ENCODE measurements around the gene SNX24. TPM values are rescaled to one million over a fixed set of nuclear protein-coding genes. Genes with fewer than 3 reads are reported as not detected.
A peak's percentile ranks its signal among the peaks of the same experiment; 100 is the strongest.

SNX24 gene
- total and polyA plus RNA-seq, 9 of the 15 experiments (the other 6 are each of a cell fraction or from before 2014, with no cell fraction given): 5.3 to 10.1 (median 7.9) TPM

DNA sequence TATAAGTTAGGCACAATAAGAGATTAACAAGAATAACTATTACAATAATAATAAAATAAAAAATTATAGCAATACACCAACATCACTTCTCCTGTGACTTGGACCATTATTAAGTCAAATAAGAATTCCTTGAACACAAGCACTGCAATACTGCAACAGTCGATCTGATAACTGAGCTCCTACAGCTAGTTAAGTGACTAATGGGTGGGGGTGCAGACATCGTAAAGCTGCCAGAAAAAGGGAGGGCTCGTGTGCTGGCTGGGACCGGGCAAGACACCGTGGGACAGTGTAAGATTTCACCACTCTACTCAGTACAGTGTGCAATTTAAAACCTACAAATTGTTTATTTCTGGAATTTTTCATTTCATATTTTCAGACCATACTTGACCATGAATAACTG lies 78.8 kb downstream of the SNX24 start:
- ChIA-PET POLR2A (interaction anchor here (0.6 to 1.0 kb wide), 3 partner anchors 17 to 149 kb away, joined by 3 read pairs; partner anchors contain the start of gene SNX2), CTCF (ENCODE audit: low intra/inter-chr PET ratio) (no interaction called here)
- Histone ChIP-seq H3K9me1 (ENCODE audit: control insufficient read depth, insufficient read depth, low read length) (no peaks in the 10 kb centered on the region), H3K4me3 (no peak overlapping the region), H2AFZ (ENCODE audit: low read depth, low read length) (no peak overlapping the region), H3K4me1 (replicated peaks in 1 of 2; ENCODE audit: control insufficient read depth in 2 of 2, insufficient read depth in 2 of 2, low read length in 2 of 2) (peaks cover 0 to 8% of the 10 kb centered on the region in 2 experiments; a peak in 1 of 5 replicates), H3K27me3 (ENCODE audit: control insufficient read depth in 2 of 2, insufficient read depth in 2 of 2, low read length in 2 of 2) (no peaks in the 10 kb centered on the region; a peak in 1 of 5 replicates), H3K36me3 (ENCODE audit: control insufficient read depth, insufficient read depth, low read length) (no peaks in the 10 kb centered on the region), H3K27ac (ENCODE audit: extremely low read depth, low read depth, low read length) (no peak overlapping the region), H3K9ac (ENCODE audit: insufficient read depth in 1 of 2, low read depth in 2 of 2, low read length in 2 of 2) (no peak overlapping the region), H4K20me1 (replicated peaks; ENCODE audit: control insufficient read depth, insufficient read depth, low read length) (no peaks in the 10 kb centered on the region), H3K9me3 (replicated peaks; ENCODE audit: control insufficient read depth, insufficient read depth, low read depth, low read length) (no peaks in the 10 kb centered on the region), H3K4me2 (ENCODE audit: insufficient read depth, low read length) (no peak overlapping the region), H3K79me2 (ENCODE audit: control insufficient read depth, insufficient read depth, low read length) (no peaks in the 10 kb centered on the region)
- ATAC-seq (peak; percentile 65), DNase-seq (ENCODE audit: extremely low read depth in 1 of 4, low spot score in 3 of 4) (peak in 2 of 4 experiments; percentile 25 to 27), FAIRE-seq (no peak)
- TF ChIP-seq ZNF3 (CRISPR knock-in tag; IDR thresholded peaks at IDR 0.05) (peak; percentile 74), SOX6 (IDR thresholded peaks at IDR 0.05) (no peak), RAD21 (CRISPR knock-in tag; conservative IDR thresholded peaks at IDR 0.05 in 1 of 2, IDR thresholded peaks at IDR 0.05 in 1 of 2) (no peak), ZNF134 (CRISPR knock-in tag; conservative IDR thresholded peaks at IDR 0.05) (no peak), NFIX (CRISPR knock-in tag; IDR thresholded peaks at IDR 0.05; ENCODE audit: low read depth) (no peak), ZC3H8 (IDR thresholded peaks at IDR 0.05) (no peak), ZBTB7A (IDR thresholded peaks at IDR 0.05; ENCODE audit: borderline replicate concordance, control insufficient read depth, low read depth, low read length) (no peak), SRSF7 (optimal IDR thresholded peaks at IDR 0.05; ENCODE audit: low read depth, low read length) (no peak), ZNF764 (CRISPR knock-in tag; IDR thresholded peaks at IDR 0.05; ENCODE audit: low read depth) (no peak), ZNF76 (CRISPR knock-in tag; IDR thresholded peaks at IDR 0.05; ENCODE audit: borderline replicate concordance) (no peak), BRF1 (IDR thresholded peaks at IDR 0.05; ENCODE audit: borderline replicate concordance, extremely low read depth, insufficient read length) (no peak), NR3C1 (CRISPR knock-in tag; IDR thresholded peaks at IDR 0.05) (no peak)
- TF ChIP-seq, protein P1, sequence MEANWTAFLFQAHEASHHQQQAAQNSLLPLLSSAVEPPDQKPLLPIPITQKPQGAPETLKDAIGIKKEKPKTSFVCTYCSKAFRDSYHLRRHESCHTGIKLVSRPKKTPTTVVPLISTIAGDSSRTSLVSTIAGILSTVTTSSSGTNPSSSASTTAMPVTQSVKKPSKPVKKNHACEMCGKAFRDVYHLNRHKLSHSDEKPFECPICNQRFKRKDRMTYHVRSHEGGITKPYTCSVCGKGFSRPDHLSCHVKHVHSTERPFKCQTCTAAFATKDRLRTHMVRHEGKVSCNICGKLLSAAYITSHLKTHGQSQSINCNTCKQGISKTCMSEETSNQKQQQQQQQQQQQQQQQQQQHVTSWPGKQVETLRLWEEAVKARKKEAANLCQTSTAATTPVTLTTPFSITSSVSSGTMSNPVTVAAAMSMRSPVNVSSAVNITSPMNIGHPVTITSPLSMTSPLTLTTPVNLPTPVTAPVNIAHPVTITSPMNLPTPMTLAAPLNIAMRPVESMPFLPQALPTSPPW (CRISPR knock-in tag; IDR thresholded peaks at IDR 0.05): peak; percentile 65
- TF ChIP-seq, protein P2, sequence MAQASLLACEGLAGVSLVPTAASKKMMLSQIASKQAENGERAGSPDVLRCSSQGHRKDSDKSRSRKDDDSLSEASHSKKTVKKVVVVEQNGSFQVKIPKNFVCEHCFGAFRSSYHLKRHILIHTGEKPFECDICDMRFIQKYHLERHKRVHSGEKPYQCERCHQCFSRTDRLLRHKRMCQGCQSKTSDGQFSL (CRISPR knock-in tag; IDR thresholded peaks at IDR 0.05): peak; percentile 83
- TF ChIP-seq, protein P2 (tag; IDR thresholded peaks at IDR 0.05): peak in 1 of 2 experiments; percentile 67; a peak in 1 of 4 replicates
- TF ChIP-seq, protein P3, sequence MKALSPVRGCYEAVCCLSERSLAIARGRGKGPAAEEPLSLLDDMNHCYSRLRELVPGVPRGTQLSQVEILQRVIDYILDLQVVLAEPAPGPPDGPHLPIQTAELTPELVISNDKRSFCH (CRISPR knock-in tag; IDR thresholded peaks at IDR 0.05): no peak
- TF ChIP-seq, protein P3 (tag; IDR thresholded peaks at IDR 0.05): no peak
- TF ChIP-seq, protein P4, sequence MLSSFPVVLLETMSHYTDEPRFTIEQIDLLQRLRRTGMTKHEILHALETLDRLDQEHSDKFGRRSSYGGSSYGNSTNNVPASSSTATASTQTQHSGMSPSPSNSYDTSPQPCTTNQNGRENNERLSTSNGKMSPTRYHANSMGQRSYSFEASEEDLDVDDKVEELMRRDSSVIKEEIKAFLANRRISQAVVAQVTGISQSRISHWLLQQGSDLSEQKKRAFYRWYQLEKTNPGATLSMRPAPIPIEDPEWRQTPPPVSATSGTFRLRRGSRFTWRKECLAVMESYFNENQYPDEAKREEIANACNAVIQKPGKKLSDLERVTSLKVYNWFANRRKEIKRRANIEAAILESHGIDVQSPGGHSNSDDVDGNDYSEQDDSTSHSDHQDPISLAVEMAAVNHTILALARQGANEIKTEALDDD (IDR thresholded peaks at IDR 0.05): peak; percentile 77
- TF ChIP-seq, protein P5, sequence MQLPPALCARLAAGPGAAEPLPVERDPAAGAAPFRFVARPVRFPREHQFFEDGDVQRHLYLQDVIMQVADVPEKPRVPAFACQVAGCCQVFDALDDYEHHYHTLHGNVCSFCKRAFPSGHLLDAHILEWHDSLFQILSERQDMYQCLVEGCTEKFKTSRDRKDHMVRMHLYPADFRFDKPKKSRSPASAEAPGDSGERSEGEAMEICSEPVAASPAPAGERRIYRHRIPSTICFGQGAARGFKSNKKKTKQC (CRISPR knock-in tag; IDR thresholded peaks at IDR 0.05): no peak
- in situ Hi-C loops (cut with MboI): no loop called here
- 3% methylated on average over 5 of the region's 5 CpGs for WGBS (ENCODE audit: insufficient coverage, low coverage, missing lambda C conversion rate)
- intact Hi-C loops (cut with micrococcal nuclease): no loop called here
- BruUV-seq (replicated peaks): no TSS peak
